ENCODE results near the gene ZC4H2.

- TF ChIP-seq, protein P1, sequence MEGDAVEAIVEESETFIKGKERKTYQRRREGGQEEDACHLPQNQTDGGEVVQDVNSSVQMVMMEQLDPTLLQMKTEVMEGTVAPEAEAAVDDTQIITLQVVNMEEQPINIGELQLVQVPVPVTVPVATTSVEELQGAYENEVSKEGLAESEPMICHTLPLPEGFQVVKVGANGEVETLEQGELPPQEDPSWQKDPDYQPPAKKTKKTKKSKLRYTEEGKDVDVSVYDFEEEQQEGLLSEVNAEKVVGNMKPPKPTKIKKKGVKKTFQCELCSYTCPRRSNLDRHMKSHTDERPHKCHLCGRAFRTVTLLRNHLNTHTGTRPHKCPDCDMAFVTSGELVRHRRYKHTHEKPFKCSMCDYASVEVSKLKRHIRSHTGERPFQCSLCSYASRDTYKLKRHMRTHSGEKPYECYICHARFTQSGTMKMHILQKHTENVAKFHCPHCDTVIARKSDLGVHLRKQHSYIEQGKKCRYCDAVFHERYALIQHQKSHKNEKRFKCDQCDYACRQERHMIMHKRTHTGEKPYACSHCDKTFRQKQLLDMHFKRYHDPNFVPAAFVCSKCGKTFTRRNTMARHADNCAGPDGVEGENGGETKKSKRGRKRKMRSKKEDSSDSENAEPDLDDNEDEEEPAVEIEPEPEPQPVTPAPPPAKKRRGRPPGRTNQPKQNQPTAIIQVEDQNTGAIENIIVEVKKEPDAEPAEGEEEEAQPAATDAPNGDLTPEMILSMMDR (IDR thresholded peaks at IDR 0.05; ENCODE audit: borderline replicate concordance, extremely low read depth, low read length, poor library complexity, severe bottlenecking) = no peak
- TF ChIP-seq EZH2 (IDR thresholded peaks at IDR 0.05; ENCODE audit: borderline replicate concordance, low read depth, low read length, severe bottlenecking) = no peak
These were observed 407 bp upstream of the ZC4H2 start for GRCh38 chrX:64976673-64977040.

All from DND-41 (cell line).